Stimulated activated CD4-positive, alpha-beta T cell treated with anti-CD3 and anti-CD28 coated beads, Interleukin-15, amount 100 ng/mL, for 48 hours (primary cell): ENCODE measurements around the gene PTPRO.

ENCODE experiments used
- DNase-seq, 2 donors: peaks; one replicate each; pipeline ENCODE4 v3.0.0-alpha.2; 2020; ENCODE audit warnings: low read depth in 2 of 2

PTPRO gene

GRCh38 chr12:15527201-15528080, 205.1 kb downstream of the PTPRO start:
- no peak for DNase-seq

- no peak for DNase-seq
Measured at GRCh38 chr12:15528666-15529065, 206.4 kb downstream of the PTPRO start.

GRCh38 chr12:15530361-15530760, 208.1 kb downstream of the PTPRO start:
- no peak for DNase-seq

- peak in 1 of 2 donors; percentile 34 for DNase-seq
Measured at GRCh38 chr12:15532364-15532977, 210.2 kb downstream of the PTPRO start.

GRCh38 chr12:15534322-15534721, 212.0 kb downstream of the PTPRO start:
- DNase-seq = no peak

GRCh38 chr12:15534874-15535273, 212.6 kb downstream of the PTPRO start:
- no peak for DNase-seq

GRCh38 chr12:15535352-15535781, 213.1 kb downstream of the PTPRO start:
- no peak for DNase-seq

GRCh38 chr12:15536446-15536845, 214.1 kb downstream of the PTPRO start:
- no peak for DNase-seq

- no peak for DNase-seq
Measured at GRCh38 chr12:15538881-15539280, 216.6 kb downstream of the PTPRO start.

GRCh38 chr12:15540005-15540404, 217.7 kb downstream of the PTPRO start:
- DNase-seq = no peak

- DNase-seq = no peak
Measured at GRCh38 chr12:15540469-15540872, 218.2 kb downstream of the PTPRO start.

- no peak for DNase-seq
Measured at GRCh38 chr12:15541996-15542631, 219.8 kb downstream of the PTPRO start.

GRCh38 chr12:15543347-15543746, 221.0 kb downstream of the PTPRO start:
- DNase-seq = no peak

GRCh38 chr12:15544589-15544988, 222.3 kb downstream of the PTPRO start:
- DNase-seq = no peak

- no peak for DNase-seq
Measured at GRCh38 chr12:15545334-15545733, 223.0 kb downstream of the PTPRO start.

GRCh38 chr12:15546102-15546701, 223.9 kb downstream of the PTPRO start:
- DNase-seq = no peak

GRCh38 chr12:15547063-15547462, 224.8 kb downstream of the PTPRO start:
- DNase-seq = no peak

- no peak for DNase-seq
Measured at GRCh38 chr12:15547691-15548090, 225.4 kb downstream of the PTPRO start.

GRCh38 chr12:15550793-15551192, 228.5 kb downstream of the PTPRO start:
- no peak for DNase-seq

GRCh38 chr12:15555446-15555845, 233.1 kb downstream of the PTPRO start:
- no peak for DNase-seq

GRCh38 chr12:15556411-15557102, 234.2 kb downstream of the PTPRO start:
- no peak for DNase-seq
